RWPE1 (cell line): ENCODE measurements around the gene PNPLA2.

Experiments
- CTCF ChIA-PET: fragments of 350-600 bp; sonication (Branson Sonifier 250); formaldehyde crosslinking; extraction: SDS; loops from one replicate; lab custom pipeline; 2021; lab: Yijun Ruan, JAX
- POLR2A ChIA-PET: fragments of 400-600 bp; formaldehyde crosslinking; extraction: SDS; loops from one replicate; lab custom pipeline; 2020; ENCODE audit warnings: antibody characterized with exemption; ENCODE audit not compliant: low non-redundant PET; lab: Yijun Ruan, JAX
- DNase-seq: peaks from one replicate; pipeline ENCODE4 v3.0.0; 2012; ENCODE audit warnings: low spot score
- H3K27ac ChIP-seq: fragments of 450-650 bp; 2 replicates; pipeline ENCODE4 v1.5.1; 2017
- TF ChIP-seq, protein P1 (sequence below): fragments of 450-650 bp; conservative IDR thresholded peaks from 2 replicates; pipeline ENCODE4 v1.5.1; 2017; ENCODE audit warnings: low read depth, mild to moderate bottlenecking

PNPLA2 gene

DNA sequence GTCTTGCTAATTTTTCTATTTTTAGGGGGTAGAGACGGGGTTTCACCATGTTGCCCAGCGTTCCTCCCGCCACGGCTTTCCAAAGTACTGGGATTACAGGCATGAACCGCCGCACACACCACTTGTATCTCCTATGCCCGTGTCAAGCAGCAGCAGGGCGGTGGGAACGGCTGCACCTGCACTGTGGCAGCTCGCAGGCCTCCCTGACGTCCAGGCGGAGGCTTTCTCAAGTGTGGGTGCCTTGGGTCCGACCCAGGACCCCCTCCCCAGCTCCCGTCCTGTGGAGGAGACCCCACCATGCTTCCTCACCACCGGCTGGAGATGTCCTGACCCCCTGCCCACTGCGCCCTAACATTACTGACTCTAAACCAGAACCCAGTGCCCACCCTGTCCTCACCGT lies 49.7 kb downstream of the PNPLA2 start:
- DNase-seq, result no peak
- H3K27ac ChIP-seq, result peak overlapping the region; percentile 74
- CTCF ChIA-PET, result no interaction called here
- POLR2A ChIA-PET, result no interaction called here
- TF ChIP-seq, protein P1, sequence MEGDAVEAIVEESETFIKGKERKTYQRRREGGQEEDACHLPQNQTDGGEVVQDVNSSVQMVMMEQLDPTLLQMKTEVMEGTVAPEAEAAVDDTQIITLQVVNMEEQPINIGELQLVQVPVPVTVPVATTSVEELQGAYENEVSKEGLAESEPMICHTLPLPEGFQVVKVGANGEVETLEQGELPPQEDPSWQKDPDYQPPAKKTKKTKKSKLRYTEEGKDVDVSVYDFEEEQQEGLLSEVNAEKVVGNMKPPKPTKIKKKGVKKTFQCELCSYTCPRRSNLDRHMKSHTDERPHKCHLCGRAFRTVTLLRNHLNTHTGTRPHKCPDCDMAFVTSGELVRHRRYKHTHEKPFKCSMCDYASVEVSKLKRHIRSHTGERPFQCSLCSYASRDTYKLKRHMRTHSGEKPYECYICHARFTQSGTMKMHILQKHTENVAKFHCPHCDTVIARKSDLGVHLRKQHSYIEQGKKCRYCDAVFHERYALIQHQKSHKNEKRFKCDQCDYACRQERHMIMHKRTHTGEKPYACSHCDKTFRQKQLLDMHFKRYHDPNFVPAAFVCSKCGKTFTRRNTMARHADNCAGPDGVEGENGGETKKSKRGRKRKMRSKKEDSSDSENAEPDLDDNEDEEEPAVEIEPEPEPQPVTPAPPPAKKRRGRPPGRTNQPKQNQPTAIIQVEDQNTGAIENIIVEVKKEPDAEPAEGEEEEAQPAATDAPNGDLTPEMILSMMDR, result no peak

DNA sequence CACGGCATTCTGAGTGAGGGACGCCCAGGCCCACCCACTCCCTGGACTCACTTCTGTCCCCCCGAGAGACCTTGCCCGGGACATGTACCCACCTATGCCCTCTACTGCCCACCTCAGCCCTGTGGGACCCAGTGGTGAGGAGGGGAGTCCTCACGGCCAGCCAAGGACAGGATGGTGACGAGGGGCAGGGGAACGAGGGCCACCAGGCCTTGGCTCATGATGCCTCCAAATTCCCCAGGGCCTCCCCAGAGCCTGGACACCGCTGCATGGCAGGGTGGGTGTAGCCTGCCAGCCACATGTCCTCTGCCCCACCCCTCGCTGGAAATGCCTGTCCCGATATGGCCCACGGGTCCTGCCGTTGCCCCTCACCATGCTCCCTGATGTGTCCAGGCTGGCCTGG lies 50.1 kb downstream of the PNPLA2 start:
- DNase-seq, result no peak
- POLR2A ChIA-PET, result interaction anchor here (1.0 kb wide), 1 partner anchor 27 kb away, joined by 3 read pairs; no protein-coding TSS in a partner anchor
- H3K27ac ChIP-seq, result peak overlapping the region; percentile 74
- TF ChIP-seq, protein P1, result no peak
- CTCF ChIA-PET, result interaction anchor here (0.9 kb wide), 1 partner anchor 26 kb away, joined by 3 read pairs; no protein-coding TSS in a partner anchor

DNA sequence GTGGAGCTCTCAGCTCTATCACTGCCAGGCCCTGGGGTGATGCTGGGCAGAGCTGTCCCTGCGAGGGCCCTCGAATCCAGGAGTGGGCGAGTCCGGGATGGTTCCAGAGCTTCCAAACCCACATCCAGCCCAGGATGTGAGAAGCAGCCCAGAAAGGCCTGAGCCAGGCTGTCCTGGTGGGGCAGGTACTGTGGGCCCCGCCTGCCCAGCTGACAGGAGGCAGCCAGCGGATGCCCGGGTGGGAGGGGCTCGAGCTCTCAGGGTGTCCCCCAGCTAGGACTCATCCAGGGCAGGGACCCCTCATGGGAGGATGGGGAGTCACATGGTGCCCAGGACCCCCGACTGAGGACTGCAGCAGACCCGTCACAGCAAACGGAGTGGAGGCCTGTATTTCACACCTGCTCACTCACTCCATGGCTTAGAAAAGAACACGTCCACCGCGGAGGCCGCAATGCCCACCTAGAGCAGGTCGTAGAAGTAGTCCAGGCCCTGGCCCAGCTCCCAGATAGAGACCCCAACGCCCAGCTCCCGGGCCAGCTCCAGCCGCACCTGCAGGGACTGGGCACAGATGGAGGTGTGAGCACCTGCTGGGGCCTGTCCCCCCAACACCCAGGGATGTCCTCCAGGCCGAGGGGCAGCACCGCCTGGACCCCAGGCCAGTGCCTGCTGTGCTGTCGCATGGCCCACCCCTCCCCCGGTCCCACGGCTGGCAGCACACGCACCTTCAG lies 50.8 kb downstream of the PNPLA2 start:
- peak overlapping the region; percentile 74 for H3K27ac ChIP-seq
- ChIA-PET CTCF (interaction anchor here (0.9 kb wide), 2 partner anchors 21 to 26 kb away, joined by 3 to 5 read pairs; no protein-coding TSS in a partner anchor), POLR2A (interaction anchor here (1.0 kb wide), 1 partner anchor 26 kb away, joined by 3 read pairs; no protein-coding TSS in a partner anchor)
- TF ChIP-seq, protein P1, result no peak
- no peak for DNase-seq

DNA sequence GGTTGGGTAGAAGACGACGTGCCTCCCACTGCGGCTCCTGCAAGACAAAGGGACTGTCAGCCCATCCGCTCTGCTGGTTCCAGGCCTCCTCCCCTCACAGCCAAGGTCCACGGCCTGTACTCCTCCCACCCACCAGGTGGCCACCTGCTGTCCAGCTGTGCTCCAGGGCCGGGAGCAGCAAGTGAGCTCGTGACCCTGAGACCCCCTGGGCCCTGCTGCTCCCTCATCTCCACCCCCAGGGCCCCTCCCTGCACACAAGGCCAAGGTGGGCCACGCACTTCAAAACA lies 51.4 kb downstream of the PNPLA2 start:
- TF ChIP-seq, protein P1, result no peak
- no peak for DNase-seq
- ChIA-PET CTCF (interaction anchor here (0.9 kb wide), 1 partner anchor 22 kb away, joined by 5 read pairs; no protein-coding TSS in a partner anchor), POLR2A (no interaction called here)
- H3K27ac ChIP-seq, result peak overlapping the region; percentile 74; the same call in 1 of the 2 replicates

DNA sequence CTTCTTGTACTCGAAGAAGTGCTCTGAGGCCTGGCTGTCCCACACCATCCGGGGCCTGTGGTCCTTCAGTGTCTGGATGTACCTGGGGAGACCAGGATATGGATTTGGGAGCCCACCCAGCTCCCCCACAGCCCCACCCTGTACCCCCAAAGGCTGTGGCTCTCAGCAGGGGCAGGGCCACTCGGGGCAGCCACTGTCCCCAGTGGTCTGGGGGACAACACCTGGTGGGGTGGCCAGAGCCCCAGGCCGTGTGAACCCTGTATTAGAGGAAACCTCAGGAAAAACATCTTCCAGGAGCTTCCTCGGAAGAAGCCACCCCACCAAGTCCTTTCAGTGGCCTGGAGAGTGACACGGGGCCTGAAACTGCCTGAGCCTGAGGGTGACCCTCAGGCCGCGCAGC lies 51.7 kb downstream of the PNPLA2 start:
- POLR2A ChIA-PET, result no interaction called here
- CTCF ChIA-PET, result interaction anchor here (0.5 kb wide), 1 partner anchor 175 kb away, joined by 3 read pairs; no protein-coding TSS in a partner anchor

DNA sequence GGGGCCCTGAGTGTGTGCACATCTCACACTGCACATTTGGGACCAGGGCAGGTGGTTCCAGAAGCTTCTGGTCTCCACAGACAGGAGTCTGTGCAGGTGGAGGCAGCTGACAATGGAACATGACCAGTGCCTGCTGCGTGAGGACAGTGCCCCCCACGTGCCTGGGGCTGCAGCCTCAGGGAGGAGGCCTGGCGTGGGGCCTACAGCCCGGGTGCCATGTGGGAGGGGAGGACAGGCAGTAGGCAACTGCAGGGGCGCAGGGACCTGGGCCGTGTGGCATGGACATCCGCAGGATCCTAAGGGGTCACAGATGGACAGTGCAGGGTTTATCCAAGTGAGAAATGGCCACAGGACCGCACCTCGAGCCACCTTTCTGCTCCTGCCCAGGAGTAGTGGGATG lies 52.8 kb downstream of the PNPLA2 start:
- no peak for DNase-seq
- ChIA-PET POLR2A (no interaction called here), CTCF (interaction anchor here (0.6 kb wide), 1 partner anchor 16 kb away, joined by 3 read pairs; no protein-coding TSS in a partner anchor)
- TF ChIP-seq, protein P1, result no peak
- peak overlapping the region; percentile 7; the same call in 1 of the 2 replicates for H3K27ac ChIP-seq

More for the DNA sequence above, 51.7 kb downstream of the PNPLA2 start:
- H3K27ac ChIP-seq, result peak overlapping the region; percentile 74; the same call in 1 of the 2 replicates
- TF ChIP-seq, protein P1, result no peak
- DNase-seq, result no peak
